Measurements from ENCODE around the gene NTHL1.
A peak's percentile ranks its signal among the peaks of the same experiment; 100 is the strongest.
"Not testable (repeated sequence)": the region's sequence is repeated elsewhere in the genome, so short reads cannot be mapped to it uniquely, and the experiment has no call there.

Gene NTHL1

DNA sequence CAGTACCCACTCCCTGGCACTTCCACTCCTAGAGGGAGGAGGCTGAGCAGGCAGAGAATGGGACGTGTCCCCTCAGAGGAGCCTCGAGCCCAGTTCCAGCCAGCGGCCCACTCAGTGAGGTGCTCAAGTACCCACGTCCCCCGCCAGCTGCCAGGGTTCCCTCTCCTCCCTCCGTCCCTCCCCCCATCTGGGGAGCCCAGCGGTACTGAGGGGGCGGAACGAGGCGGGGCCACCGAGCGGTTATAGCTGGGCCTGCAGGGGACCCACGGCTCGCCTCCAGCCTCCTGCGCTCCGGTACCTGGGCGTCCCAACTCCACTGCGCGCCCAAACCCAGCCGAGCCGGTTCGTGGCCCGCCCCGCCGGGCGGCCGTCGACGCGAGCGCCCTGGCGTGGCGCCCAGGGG is 28.1 kb downstream of the NTHL1 start, which contains the start of gene NPW:
Gene NPW (plus strand): TSS at position 268 of the 403 bp plus-strand sequence.
- TF ChIP-seq, protein P1, sequence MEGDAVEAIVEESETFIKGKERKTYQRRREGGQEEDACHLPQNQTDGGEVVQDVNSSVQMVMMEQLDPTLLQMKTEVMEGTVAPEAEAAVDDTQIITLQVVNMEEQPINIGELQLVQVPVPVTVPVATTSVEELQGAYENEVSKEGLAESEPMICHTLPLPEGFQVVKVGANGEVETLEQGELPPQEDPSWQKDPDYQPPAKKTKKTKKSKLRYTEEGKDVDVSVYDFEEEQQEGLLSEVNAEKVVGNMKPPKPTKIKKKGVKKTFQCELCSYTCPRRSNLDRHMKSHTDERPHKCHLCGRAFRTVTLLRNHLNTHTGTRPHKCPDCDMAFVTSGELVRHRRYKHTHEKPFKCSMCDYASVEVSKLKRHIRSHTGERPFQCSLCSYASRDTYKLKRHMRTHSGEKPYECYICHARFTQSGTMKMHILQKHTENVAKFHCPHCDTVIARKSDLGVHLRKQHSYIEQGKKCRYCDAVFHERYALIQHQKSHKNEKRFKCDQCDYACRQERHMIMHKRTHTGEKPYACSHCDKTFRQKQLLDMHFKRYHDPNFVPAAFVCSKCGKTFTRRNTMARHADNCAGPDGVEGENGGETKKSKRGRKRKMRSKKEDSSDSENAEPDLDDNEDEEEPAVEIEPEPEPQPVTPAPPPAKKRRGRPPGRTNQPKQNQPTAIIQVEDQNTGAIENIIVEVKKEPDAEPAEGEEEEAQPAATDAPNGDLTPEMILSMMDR (IDR thresholded peaks at IDR 0.05; ENCODE audit: low read depth, low read length, missing control alignments), result no peak
- peak within 1 kb of the TSS; percentile 59 for H3K4me3 ChIP-seq (replicated peaks; ENCODE audit: low read depth, low read length)
- no peak for DNase-seq (ENCODE audit: extremely low read depth, low read depth)

DNA sequence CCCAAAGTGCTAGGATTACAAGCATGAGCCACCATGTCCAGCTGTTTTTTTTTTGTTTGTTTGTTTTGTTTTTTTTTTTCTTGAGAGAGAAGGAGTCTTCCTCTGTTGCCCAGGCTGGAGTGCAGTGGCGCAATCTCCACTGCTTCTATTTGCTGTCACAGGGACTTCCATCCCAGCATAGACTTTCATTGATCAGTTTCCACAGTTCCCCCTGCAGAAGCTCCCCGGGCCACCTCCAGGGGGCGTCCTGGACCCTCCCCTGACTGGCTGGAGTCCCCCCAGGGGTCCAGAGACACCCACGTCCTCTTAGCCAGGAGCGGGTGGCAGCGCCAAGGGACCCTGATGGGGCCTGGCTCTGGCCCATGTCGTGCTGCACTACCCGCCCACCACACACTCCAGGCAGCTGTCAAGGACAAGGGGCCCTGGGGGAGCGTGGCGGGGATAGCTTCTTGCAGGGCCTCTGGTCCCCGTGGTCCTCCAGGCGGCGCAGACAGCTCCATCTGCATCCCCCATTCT is 31.2 kb downstream of the NTHL1 start:
- TF ChIP-seq, protein P1 (IDR thresholded peaks at IDR 0.05; ENCODE audit: low read depth, low read length, missing control alignments), result peak; percentile 66
- H3K4me3 ChIP-seq (replicated peaks; ENCODE audit: low read depth, low read length), result no peak overlapping the region
- DNase-seq (ENCODE audit: extremely low read depth, low read depth), result no peak

DNA sequence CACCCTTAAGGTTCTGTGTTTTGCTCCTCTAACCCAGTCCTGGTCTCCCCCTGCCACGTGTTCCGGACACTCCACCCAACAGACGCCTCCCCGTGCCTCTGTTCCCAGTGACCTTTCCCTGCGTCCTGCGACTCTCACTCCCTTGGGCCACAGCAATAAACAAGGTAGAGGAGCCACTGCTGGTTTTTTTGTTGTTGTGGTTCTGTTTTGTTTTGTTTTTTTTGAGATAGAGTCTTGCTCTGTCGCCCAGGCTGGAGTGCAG is 31.8 kb downstream of the NTHL1 start:
- H3K4me3 ChIP-seq (replicated peaks; ENCODE audit: low read depth, low read length), result no peak overlapping the region

DNA sequence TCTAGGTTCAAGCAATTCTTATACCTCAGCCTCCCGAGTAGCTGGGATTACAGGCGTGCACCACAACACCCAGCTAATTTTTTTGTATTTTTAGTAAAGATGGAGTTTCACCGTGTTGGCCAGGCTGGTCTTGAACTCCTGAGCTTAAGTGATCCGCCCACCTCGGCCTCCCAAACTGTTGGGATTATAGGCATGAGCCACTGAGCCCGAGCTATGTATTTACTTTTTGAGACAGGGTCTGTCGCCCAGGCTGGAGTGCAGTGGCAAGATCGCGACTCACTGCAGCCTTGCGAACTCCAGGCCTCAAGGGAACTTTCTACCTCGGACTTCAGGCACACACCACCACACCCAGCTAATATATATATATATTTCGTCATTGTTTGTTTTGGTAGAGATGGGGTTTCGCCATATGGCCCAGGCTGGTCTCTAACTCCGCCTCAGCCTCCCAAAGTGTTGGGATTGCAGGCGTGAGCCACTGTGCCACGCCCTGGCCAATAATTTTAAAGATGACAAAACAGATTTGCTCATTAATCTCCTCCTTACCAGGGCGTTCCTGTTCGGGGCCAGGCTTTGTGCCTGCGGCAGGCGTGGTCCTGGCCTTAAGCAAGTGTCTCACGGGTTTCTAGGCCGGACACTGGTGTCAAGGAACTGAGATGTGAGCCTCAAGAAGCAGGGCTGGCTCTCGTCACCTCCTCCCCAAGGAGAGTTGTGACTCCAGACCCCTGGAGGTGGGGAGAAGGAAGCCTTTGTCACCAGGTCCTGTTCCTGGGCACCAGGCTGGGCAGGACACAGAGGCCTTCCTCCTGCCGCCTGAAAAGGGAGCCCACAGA is 32.3 kb downstream of the NTHL1 start:
- no peak overlapping the region for H3K4me3 ChIP-seq (replicated peaks; ENCODE audit: low read depth, low read length)
- TF ChIP-seq, protein P1 (IDR thresholded peaks at IDR 0.05; ENCODE audit: low read depth, low read length, missing control alignments), result no peak
- DNase-seq (ENCODE audit: extremely low read depth, low read depth), result no peak

More for the DNA sequence above, 31.8 kb downstream of the NTHL1 start:
- TF ChIP-seq, protein P1 (IDR thresholded peaks at IDR 0.05; ENCODE audit: low read depth, low read length, missing control alignments), result no peak
- no peak for DNase-seq (ENCODE audit: extremely low read depth, low read depth)

DNA sequence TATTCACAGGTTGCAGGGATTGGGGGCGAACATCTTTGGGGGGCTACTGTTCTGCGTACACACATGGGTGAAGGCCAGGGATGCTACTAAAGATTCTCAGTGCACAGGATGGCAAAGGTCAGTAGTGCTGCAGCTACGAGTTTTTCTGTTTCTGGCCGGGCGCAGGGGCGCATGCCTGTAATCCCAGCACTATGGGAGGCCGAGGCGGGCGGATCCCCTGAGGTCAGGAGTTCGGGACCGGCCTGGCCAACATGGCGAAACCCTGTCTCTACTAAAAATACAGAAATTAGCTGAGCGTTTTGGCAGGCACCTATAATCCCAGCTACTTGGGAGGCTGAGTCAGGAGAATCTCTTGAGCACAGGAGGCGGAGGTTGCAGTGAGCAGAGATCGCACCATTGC is 34.1 kb downstream of the NTHL1 start:
- no peak overlapping the region for H3K4me3 ChIP-seq (replicated peaks; ENCODE audit: low read depth, low read length)
- no peak for DNase-seq (ENCODE audit: extremely low read depth, low read depth)
- TF ChIP-seq, protein P1 (IDR thresholded peaks at IDR 0.05; ENCODE audit: low read depth, low read length, missing control alignments), result no peak

DNA sequence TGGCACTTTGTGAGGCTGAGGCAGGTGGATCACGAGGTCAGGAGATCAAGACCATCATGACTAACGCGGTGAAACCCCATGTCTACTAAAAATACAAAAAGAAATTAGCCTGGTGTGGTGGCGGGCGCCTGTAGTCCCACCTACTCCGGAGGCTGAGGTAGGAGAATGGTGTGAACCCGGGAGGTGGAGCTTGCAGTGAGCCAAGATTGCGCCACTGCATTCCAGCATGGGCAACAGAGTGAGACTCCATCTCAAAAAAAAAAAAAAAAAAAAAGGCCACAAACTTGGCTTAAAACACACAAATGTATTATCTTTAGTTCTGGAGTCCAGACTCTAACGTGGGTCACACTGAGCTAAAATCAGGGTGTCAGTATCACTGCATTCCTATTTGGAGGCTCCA is 35.9 kb downstream of the NTHL1 start:
- not testable (repeated sequence) for DNase-seq (ENCODE audit: extremely low read depth, low read depth); H3K4me3 ChIP-seq (replicated peaks; ENCODE audit: low read depth, low read length)

DNA sequence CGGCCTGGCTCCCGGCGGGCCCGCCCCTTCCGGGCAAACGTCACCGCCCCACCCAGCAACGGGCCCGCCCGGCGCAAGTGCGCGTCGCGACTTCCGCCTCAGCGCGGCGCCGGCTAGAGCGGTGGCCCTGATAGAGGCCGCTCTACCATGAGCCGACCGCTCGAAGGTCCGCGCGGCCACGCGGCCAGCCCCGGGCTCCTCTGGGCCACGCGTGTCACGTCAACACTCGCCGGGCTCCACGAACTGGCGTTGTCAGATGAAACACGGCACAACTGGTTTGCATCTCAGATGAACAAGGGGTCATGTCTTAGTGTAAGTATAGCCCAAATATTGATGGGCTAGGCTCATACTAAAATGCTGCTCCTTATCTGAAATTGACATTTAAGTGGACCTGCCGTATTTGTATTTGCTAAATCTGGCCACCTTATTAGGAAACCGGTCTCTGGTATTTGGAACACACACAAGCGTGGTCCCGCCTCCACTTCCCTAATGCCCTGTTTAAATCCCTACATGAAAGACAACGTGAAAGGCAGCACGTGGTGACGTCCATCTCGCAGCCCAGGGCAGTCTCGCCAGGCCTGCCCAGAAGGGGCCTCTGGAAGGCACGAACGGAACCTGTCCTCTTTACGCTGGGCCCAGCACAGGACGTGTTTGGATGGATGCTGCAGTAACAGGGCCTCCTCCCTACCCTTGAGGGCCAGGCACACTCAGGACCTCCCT is 37.7 kb downstream of the NTHL1 start, which contains the start of gene ZNF598:
Gene ZNF598 (minus strand): TSS at position 31 of the 720 bp plus-strand sequence.
- DNase-seq (ENCODE audit: extremely low read depth, low read depth), result no peak
- TF ChIP-seq, protein P1 (IDR thresholded peaks at IDR 0.05; ENCODE audit: low read depth, low read length, missing control alignments), result no peak
- peak within 1 kb of the TSS; percentile 69 for H3K4me3 ChIP-seq (replicated peaks; ENCODE audit: low read depth, low read length)

Data from HFF-Myc (cell line).